ENCODE data around the gene FOXP1.
A peak's percentile ranks its signal among the peaks of the same experiment; 100 is the strongest.

FOXP1 gene

DNA sequence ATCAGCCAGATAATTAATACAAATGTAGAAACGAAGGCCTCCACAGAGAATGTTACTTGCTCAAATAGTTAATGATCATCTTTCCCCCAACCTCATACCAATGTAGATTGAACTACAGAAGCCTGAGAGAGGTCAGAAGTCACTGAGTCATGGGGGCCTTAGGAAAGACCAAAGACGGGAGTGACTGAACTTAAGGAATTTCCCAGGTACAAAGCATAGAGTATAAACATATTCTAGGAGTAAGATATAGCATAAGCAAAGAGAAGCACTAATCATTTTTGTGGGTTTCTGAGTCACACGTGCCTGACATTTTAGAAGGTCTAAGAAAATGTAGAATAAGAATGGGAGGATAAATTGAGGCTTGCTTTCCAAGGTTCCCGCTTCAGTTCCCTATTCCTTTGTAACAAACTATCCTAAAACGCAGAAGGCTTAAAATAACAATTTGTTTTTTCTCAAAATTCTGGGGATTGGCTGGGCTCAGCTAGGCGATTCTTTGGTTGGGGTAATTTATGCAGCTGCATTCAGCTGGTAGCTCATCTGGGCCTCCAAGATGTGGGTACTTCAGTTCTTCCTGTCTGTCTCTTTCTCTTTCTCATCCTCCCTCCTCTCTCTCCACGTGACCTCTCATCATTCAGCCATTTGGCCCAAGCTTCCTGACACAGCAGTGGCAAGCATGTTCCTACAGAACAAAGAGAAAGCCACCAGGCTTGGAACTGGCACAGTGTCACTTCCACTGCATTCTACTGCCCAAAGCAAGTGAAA, 422.6 kb downstream of the FOXP1 start:
- DNase-seq, result no peak

DNA sequence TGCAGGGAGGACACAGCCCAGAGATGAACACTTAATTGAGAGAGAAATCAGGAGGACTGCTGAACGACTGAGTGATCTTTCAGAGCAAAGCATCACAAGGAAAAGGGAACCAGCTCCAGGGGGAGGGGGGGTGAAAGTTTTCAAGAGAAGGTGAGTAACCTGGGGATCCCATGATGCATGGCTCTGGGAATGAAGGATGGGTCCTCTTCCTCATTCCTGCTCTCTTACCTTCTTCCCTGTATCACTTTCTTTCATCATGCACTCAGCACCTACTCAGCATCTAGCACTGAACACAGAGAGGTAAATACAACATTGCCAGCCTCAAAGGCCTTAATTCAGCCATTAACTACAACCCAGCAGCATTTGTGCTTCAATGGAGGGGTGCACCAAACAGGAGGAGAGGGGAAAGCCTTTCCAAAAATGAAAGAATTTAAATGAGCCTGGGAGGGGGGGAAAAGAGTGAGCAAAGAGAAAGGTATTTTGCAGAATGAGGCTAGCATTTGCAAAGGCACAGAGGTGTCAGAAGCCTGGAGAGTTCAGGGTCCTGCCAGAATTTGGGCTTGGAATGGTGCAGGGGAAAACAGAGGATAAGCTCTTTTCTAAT, 427.4 kb downstream of the FOXP1 start:
- no peak for DNase-seq

DNA sequence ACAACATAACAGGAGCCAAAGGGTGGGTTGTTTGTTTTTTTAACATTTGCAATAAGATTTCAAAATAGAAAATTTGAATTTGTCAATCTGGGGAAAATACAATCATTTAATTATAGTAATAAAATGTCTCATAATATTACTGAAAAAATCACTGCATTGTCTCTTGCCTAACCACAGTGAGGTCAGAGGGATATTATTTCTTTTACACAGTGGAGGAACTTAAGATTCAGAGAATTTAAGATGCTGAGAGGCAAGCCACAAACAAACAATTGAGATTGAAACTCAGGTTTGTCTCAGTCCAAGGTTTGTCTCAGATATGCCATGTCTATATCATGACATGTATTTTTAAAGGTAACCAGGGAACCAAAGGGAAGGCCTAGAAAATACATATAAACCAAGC, 428.7 kb downstream of the FOXP1 start:
- DNase-seq, result no peak

DNA sequence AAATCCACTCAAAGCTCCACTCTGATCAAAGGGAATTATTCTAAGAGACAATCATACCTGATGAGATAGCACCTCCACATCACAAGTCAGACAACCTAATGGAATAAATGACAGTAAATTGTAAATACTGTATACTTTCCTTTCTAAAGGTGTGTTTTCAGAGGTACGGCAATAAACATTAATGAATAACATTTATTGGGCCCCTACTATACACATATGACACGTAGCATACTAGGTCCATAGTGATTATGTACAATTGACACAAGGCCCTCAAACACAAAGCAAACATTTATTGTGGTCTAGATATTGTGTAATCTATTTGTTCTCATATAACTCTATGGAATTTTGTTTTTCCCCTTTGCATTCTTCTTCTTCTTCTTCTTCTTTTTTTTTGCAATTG, 429.8 kb downstream of the FOXP1 start:
- DNase-seq, result no peak

DNA sequence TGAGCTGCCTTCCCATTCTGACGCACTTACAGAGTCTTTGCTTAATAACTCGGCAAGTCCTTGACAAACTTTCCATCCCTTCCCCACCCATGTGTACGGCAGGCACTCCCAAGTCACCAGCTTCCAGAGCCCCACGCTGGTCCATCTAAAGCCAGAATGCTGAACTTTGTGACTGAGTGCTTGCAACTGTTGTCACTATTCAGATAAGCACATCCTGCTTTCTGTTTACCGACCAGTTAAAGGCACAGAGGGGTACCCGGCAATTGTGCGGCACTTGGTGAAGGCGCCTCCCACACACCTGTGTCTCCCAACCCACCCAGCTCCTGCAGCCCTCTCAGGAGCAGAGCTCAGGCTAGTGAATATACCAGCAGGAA, 430.6 kb downstream of the FOXP1 start:
- no peak for DNase-seq

DNA sequence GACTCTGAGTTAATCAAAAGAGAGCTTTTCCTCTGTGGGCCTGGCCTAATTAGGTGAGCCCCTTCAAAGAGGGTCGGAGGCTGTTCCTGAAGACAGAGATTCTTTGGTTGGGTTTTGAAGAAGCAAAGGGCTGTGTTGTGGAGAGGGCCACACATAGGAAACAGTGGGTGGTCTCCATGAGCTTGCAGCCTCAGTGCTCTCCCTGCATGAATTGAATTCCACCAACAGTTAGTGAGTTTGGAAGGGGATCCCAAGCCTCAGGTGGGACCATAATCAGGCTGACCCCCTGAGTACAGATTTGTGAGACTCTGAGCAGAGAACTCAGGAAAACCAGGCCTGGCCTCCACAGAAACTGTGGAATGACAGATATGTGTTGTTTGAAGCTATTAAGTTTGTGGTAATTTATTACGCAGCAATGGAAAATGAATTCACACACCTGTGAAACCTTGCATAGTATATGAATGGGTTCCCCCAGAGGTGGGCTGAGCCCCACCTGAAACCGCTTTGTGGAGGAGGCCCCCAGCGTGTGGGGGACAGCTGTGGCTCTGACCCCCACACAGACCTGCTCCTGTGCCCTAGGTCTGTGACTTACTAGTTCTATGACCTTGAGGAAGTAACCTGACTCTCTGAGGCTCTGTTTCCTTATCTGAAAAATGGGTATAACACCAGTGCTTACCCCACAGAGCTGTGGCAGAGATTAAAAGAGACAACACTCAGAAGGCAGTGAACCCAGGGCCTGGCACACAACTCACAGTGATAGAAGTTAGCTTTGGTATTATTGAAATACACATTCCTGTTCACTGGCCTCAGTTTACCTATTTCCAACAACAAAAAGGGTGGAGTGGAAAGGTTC, 431.3 kb downstream of the FOXP1 start:
- DNase-seq, result no peak

DNA sequence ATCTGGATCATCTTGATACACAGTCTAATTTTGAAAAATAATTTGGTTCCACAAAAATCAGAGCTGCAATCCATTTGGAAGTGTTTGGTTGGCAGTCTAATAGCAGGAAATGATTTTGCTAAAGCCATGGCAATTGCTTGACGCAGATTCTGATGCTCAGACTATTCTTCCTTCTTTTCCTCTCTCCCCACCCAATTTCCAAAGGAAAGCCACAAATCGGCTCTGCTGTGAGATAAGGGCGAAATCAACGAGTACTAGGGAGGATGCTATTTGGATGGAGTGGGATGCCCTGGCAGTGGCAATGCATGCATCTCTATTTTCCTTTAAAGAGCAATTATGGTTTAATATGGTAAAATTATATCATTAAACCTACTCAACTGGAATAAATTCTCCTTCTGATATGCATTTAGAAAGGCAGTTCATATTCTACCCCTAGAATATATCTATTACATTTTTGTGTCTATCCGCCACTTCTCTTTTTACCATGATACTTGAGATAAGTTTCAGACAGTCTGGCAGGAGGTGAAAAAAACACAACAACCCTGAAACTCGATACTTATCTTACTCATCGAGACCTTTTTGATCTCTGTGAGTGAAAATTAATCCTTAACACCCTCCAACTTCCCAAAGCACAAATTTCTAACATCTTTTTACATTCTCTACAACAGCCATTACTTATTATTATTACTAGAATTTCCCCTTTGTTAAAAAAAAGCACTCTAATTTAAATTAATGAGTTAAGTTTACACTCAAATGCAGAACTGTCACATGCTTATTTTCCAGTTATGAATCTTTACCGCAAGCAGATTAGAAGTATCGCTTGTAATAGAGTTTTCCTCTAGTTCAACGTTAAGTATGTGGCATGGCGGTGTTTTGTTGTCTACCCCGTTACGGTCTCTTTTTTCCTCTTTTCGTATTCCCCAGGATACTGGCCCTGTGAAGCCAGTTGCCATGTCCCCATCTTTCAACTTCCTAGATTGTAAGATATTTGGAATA, 433.3 kb downstream of the FOXP1 start:
- no peak for DNase-seq

DNA sequence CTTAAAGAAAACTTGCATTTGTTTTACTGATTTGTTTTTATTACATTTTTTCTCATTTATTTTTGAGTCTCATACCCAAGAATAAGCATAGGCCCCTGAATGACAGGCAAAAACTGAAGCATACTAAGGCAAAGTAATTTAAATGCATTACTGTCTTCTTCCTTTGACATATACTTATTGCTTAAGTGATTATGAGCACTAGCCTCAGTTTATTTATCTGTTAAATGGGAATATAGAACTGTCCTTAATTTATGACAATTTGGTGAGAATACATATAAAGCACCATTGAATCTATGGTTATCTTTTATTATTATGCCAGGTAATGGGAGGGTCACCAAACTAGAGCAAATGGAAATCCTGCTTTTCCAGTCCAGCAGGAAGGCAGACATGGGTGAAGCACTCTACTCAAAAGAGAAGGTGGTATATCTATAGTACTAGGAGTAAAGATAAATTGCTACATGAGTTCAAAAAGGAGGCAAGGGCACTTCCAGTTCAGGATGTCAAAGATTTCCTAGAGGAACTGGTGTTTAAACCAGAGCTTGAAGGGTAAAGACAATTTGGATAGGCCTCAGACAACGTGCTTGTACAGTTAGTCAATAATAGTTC, 435.0 kb downstream of the FOXP1 start:
- DNase-seq, result no peak

DNA sequence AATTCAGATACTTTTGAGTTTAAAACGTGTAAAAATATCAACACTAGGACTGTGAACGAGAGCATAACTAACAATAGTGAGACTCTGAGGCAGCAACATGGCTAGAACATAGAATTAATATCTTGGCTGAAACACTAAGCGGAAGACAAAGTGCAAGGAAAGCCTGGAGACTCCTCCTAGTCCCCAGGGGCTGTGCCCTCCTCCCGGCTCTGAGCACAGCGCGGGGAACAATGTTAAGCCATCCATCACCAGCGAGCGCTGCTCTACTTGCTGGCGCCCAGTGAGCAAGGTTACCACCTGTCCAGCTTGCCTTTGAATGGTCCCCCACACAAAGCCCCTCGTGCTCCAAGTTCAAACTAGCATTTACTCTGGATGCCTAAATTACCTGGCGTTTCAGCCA, 436.9 kb downstream of the FOXP1 start:
- no peak for DNase-seq

DNA sequence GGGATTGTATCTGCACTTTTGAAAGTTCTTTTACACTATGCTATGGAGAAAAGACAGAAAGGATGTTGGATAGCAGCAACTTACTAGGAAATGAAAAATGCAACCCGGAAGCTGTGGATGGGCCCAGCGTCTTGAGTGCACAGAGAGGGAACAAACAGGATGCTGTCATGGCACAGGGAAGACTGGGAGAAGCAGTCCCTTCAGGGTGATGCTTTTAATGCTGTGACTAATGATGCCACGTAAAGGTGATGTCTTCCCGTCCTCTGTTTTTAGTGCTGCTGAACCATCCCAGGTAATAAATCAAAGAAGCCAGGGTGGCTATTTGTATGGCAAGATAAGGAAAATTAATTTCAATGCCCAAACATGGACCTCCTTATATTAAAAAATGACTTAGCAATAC, 437.6 kb downstream of the FOXP1 start:
- no peak for DNase-seq

DNA sequence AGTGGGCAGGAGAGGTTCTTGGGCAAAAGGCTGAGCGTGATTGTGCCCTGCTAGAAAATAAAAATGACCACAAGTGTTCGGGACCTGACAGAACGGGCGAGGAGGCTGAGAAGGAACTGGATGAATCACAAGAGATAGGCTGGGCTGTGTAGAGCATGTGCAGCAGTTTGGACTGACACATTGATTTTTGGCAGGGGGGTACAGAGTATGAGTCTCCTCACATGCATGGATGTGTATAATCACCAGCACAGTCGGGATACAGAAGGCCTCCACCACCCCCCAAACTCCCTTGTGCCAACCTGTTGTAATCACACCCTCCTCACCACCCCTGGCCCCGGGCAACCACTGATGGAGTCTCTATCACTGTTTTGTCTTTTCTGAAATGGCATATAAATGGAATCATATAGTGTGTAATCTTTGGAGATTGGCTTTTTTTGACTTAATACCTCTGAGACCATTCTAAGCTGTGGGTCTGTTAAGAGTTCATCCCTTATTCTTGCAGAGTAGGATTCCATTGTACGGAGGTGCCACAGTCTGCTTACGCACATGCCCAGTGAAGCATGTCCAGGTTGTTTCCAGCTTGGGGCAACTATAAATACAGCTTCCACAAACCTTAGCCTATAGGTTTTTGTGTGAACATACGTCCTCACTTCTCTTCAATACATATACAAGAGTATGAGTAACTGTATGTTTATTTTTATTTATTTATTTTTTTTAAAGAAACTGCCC, 438.8 kb downstream of the FOXP1 start:
- DNase-seq, result no peak

DNA sequence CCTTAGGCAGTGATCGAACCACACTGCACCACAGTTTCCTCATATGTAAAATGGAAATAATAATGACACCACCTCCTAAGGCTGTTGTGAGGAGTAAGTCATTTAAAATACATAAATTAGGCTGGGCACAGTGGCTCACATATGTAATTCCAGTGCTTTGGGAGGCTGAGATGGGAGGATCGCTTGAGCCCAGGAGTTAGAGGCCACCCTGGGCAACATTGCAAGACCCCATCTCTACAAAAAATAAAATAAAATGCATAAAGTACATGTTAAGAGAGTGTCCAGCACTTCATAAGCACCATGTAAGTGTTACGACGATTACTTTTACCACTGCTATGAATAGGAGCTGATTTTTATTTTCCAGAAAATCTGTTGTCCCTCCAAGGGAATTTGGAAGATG, 440.0 kb downstream of the FOXP1 start:
- no peak for DNase-seq

DNA sequence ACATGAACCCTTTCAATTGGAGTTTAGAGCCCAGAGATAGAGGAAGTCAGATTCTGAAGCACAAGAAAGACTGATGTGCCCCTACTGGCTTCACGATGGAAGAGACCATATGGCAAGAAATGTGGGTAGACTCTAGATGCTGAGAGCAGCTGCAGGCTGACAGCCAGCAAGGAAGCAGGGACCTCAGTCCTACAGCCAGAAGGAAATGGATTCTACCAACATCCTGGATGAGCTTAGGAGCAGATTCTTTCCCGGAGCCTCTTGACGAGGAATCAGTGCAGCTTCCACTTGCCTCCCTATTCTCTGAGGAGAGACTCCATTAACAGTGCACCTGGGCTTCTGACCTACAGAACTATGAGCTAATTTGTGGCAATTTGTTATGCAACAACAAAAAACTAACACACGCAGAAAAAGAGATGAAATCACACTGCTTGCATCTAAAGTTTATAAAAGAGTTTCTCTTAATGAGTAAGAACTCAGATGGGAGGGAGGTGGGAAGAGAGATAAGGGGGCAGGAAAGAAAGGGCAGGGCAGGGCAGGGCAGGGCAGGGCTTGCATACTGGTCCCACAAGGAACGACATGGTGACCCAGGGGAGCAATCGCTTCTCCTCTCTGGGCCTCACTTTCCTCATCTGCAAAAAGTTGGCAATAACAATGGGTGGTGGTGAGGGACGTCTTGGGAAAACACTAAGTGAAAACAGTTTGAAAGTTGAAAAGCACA, 440.9 kb downstream of the FOXP1 start:
- DNase-seq, result peak; percentile 50

DNA sequence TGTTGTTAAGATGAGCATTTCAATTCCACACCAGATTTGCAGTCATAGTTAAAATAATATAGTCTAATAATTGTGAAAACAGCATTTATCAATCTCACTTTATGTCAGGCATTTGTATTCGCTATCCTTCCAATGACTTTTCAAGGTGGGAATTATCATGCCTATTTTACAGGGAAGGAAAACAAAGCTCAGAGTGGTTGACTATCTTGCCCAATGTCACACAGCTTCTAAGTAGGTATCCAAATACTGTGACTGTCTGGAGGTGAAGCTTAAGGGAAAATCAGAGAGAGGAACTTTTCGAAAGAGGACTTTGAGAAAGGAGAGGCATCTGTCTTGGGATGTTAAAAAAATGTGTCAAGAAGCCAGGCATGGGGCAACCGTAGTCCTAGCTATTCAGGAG, 443.1 kb downstream of the FOXP1 start:
- DNase-seq, result no peak

DNA sequence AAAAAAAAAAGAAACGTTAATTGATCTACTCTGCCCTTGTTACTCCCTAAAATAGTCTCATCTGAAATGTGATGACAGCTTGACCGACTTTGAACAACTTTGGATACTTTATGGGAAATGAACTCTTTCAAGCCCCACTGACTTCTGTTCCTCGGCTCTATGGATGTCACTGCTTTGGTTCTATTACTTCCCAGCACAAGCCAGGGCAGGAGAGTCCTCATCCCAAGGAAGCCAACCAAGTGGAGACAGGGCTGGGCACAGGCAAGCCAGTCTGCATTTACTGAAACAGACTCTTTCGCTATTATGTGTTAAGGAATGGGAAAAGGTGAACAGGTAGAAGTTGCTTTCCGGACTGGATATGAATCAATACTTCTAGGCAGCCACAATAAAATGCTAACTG, 444.0 kb downstream of the FOXP1 start:
- no peak for DNase-seq

DNA sequence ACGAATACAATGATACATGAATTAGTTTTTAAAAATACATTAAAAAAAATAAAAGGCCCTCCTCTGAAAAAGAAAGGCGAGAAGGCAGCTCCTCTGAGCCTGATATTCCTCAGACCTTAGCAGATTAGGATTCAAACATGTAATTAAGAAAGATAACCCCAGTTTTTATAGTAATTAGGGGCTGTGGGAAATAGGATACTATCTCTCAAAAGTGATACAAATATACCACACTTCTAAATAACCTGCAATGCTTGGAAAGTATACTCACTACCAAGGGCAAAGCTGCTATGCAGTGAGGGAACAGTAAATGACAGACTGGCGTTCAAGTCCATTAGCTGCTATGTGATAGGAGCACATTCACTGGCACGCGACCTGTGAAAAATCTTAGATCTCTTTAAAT, 445.1 kb downstream of the FOXP1 start:
- DNase-seq, result no peak

DNA sequence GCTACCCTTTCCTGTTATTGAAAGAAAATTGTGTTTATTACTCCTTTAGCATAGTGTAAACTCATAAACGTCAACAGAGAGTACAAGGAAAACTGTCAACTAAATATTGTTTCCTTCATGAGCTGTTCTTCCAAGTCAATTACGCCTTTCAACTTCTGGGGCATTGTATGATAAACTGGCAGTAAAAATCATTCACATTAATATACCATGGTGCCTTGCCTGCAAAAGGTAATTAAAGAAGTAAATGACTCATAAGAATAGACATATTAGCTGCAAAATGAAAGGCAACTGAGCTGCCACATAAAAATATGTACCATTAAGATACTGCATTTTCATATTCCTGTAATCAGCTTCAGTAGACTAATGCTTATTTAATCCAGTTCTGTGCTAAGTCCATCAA, 447.3 kb downstream of the FOXP1 start:
- no peak for DNase-seq

DNA sequence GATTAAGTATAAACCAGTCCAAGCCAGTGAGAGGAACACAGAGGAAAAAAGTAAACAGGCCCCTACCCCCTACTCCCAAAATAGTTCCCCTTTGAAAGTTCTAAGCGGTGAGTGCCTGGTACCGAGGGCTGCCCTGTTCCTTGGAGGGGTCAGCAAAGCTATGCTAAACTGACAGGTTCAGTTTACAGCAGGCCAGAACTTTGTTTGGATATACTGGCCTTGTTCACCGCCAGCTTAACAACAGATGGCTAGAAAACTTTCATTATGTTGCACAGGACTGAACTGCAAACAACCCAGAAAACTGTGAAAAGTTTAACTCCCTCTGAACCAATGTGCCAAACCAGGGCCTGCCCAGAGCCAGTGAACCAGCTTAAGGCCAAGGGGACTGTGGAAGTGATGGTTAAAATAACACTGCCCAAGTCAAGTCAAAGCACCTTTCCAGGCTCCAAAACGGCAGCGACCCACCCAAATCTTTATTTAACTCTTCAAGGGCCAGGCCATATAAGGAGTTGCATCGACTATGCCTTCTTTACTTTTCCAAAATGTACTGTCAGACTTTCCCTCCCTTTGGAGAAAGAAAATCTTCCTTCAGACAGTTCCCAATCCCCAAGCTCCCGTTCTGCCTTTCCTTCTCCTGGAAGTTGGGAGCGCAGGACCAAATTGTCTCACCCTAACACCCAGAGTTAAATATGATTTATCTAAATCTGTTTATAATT, 448.0 kb downstream of the FOXP1 start:
- no peak for DNase-seq

DNA sequence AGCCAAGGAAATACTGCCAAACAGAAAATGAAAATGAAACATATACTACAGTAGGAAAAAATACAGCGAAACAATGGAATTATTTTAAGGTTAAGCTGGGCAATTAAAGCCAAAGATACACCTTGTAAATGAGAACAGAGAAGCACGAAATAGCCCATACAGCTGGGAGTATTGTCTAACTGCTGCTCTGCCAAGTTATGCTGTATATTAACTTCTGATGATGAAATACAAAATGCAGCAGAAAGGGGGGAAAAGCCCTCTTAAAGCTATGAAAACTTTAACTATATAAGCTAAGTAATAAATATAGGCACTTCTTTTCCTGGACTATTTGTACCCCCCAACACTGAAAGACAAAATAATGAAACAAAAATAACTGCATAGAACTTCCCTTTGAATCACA, 449.0 kb downstream of the FOXP1 start:
- no peak for DNase-seq

DNA sequence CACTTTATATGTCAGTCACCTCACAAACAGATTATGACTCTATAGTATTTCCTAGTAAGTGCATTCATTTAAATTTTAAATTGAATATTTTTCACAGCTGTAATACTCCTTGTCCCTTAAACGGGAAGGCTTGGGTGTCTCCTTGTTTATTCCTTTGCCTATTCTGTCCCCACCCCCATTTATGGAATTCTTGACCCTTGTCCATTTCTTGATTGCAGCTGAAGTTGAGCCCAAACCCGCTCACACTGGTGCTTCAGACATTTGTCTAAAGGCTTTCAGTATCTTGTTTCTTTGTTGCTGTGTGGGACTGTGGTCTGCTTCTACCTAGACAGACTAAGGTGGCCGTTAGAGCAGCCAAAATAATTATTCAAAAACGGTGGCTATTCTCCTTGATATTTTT, 449.7 kb downstream of the FOXP1 start:
- no peak for DNase-seq
